ENCODE measurements around the gene SMIM24.
"Not testable (repeated sequence)": the region's sequence is repeated elsewhere in the genome, so short reads cannot be mapped to it uniquely, and the experiment has no call there.

Gene SMIM24

DNA sequence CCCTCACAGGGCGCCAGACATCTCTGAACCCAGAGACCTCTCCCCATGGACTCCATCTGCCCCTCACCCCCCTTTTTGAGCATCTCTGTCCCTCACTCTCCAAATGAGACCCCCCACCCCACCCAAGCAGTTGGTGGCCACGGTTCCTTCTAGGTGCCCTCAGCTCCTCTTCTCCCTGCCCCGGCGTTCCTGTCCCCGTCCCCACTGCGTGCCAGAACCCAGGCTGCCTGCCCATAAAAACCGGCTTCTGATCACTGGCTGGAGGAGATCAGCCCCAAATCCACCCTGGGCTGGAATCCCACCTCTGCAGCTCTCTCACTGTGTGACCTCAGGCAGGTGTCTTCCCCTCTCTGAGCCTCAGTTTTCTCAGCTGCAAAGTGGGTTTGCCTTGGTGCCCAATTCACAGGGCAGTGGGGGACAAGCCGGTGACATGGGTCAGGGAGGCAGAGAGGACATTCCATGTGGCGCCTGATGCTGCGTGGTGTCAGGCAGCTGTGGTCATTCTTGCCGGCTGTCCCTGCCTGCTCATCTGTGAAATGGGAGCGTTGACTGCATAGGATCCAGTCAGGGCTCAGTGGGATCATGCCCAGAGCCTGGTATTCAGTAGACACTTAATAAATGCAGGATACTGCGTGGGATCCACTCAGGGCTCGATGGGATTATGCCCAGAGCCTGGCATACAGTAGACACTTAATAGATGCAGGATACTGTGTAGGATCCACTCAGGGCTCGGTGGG, 25.5 kb downstream of the SMIM24 start:
- no peak for DNase-seq

GRCh38 chr19:3453840-3454239, 26.5 kb downstream of the SMIM24 start:
- no peak for DNase-seq

- DNase-seq, result not testable (repeated sequence)
Measured at GRCh38 chr19:3452942-3453214, 27.4 kb downstream of the SMIM24 start.

- DNase-seq, result no peak
Measured at GRCh38 chr19:3452171-3452941, 28.0 kb downstream of the SMIM24 start.

- no peak for DNase-seq
Measured at GRCh38 chr19:3451451-3451866, 28.9 kb downstream of the SMIM24 start.

GRCh38 chr19:3450796-3451411, 29.4 kb downstream of the SMIM24 start:
- no peak for DNase-seq

DNA sequence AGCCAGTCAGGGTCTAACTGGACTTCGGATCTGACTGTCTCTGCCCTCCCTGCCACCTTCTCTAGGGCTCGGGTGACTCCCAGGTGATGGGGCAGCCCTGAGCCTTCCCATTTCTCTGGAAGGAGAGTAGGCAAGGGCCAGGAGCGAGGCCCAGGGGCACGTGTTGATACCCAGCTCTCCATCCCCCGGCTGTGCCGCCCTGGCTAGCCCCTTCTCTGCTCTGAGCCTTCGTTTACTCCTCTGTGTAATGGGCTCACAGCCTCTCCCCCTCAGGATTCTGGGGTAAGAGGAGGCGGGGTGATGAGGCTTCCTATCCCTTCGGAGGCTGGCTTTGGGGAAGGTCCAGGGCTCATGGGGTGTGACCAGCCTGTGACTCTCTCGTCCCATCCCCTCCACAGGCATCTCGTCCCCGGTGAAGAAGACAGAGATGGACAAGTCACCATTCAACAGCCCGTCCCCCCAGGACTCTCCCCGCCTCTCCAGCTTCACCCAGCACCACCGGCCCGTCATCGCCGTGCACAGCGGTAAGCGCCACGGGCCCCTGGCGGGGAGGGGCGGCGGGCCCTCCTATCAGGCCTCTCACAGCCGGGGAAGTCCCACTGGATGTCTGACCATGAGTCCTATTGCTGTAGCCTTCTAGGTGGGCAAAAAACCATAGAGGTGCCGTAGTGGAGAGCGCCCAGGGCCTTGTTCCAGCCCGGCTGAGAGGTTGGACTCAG, 31.6 kb downstream of the SMIM24 start:
- DNase-seq, result no peak

GRCh38 chr19:3446657-3447056, 33.7 kb downstream of the SMIM24 start:
- DNase-seq, result not testable (repeated sequence)

DNA sequence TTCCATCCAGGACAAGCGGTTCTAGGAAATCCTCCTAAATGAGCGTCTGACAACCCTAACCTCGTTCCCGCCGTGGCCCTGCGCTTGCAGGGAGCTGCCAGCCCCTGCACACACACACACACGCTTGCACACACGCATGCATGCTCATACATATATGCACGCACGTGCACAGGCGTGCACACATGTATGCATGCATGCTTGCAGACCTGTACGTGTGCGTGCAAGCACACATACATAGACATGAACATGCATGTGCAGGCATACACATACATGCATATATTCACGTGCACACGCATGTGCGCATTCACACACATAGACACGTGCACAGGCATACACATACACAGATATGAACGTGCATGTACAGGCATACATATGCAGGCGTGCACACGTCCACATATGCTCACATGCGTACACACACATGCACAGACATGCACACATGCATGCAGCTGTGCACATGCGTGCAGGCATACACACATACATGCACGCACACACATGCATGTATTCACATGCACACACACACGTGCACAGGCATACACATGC, 35.6 kb downstream of the SMIM24 start:
- no peak for DNase-seq

DNA sequence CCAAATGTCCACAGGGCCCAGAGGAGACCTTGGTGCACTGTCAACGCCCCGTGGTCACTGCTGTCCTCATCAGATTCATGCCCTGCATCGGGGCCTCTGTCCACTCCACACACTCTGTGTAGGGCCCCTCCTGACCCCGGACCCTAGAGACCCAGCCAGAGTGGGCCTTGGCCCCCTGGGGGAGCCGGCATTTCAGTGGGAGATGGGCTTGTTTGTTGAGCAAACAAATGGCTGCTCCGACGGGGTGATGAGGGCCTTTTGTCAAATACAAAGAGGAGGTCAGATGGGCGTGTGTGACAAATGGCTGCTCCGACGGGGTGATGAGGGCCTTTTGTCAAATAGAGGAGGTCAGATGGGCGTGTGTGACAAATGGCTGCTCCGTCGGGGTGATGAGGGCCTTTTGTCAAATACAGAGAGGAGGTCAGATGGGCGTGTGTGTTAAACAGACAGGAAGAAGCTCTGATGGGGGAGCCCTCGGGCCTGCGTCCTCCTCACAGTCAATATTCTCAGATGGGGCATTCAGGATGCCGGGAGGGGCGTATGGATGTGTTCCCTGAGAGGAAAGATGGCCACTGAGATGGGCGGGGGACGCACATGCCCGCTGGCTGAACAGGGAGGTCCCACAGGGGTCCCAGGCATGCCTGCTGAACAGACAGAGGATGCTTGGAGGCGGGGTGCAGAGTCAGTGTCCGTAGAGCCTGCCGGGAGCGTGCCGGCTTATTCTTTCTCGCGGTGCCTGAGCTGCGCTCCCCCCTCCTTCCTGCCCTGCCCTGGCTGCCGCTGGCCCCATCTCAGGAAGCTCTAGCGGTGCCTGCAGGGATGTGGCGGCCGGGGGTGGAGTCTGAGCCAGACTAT, 36.3 kb downstream of the SMIM24 start:
- DNase-seq, result no peak

DNA sequence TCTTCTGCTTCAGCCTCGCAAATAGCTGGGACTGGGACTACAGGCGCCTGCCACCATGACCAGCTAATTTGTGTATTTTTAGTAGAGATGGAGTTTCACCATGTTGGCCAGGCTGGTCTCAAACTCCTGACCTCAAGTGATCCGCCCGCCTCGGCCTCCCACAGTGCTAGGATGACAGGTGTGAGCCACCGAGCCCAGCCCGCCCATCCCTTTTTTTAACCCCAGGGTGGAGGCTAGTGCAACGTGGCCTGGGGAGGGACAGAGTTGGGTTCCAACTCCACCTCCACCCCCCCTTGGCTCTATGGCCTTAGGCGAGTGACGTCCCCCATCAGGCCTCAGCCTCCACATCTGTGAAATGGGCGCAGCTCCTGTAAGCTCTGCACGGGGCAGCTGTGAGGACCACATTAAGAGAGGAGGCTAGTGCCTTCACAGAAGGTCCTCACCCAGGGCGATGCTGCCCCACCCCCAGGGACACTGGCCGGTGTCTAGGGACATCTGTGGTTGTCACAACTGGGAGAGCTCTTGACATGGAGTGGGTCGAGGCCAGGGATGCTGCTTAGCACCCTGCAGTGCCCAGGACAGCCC, 37.7 kb downstream of the SMIM24 start:
- no peak for DNase-seq

DNA sequence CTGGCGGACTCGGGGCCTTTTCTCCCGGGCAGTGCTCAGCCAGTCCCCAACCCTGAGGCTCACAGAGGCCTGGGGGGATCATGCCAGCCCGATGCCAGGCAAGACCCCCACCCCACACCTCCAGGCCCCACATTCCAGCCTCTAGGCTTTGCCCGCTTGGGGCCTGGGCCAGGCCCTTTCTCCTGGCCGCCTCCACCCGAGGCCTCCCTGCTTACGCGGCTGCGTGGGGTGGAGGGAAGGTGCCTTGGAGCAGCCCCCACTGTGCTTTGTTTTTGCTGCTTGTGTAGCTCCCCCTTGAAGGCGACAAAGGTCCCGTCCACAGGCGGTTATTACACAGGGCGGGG, 38.4 kb downstream of the SMIM24 start:
- no peak for DNase-seq

- DNase-seq, result no peak
Measured at GRCh38 chr19:3441089-3441985, 39.0 kb downstream of the SMIM24 start.

DNA sequence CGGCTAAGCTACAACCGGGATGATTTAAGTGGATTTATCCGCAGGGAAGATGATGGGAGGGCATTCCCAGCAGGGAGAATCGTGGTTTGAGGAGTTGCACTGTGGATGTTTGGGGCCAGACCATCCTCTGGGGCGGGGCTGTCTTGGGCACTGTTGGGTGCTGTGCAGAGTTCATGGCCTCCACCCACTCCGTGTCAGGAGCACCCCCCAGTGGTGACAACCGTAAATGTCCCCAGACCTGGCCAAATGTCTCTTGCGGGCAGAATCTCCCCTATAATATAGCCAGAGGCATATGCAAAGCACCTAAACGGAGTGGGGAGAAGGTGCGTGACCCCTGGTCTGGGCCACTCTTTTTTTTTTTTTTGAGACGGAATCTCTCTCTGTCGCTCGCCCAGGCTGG, 40.2 kb downstream of the SMIM24 start:
- DNase-seq, result peak; percentile 51 to 69

GRCh38 chr19:3434630-3435553, 45.4 kb downstream of the SMIM24 start:
- DNase-seq, result peak; percentile 95

DNA sequence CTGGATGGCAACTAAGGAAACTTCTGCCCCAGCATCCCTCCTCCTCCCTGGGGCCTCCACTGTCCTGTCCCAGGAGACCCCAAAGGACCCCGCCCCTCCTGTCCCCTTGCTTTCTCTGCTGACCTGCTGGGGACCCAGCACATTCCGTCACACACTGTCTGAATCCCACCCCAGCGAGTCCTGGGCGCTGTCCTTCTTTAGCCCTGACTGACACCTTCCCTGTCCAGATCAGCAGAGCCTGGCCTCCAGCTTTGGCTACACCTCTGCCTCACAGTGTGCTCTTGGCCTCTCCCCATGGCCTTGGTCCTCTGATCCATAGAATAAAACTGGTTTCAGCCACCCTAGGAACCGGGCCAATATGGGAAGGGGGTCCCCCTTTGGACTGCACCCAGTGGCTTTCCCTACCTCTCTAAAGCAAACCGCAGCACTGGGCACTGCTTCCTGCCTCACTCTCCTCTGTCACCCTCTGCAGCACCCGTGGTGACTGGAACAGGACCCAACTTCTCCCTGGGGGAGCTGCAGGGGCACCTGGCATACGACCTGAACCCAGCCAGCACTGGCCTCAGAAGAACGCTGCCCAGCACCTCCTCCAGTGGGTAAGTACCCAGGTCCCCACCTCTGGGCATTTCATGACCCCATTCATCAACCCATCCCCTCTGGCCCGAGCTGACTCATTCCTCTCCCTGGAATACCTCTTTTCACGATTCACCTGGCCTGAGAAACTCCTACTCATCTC, 46.4 kb downstream of the SMIM24 start:
- no peak for DNase-seq

DNA sequence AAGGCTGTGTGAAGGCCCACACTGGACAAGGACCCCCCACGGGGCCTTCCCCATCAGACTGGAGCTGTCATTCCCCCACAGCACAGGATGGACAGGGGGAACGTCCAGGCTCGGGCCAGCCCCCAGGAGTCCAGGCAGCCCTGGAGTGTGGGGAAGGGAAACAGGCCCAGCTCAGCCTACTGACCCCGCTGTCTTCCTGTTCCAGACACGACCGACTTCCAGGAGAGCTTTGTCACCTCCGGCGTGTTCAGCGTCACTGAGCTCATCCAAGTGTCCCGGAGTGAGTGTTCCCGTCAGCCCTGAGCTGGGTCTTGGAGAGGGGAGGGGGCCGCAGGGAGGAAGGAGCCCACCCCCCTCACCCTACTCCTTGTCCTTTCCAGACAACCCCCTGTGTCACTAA, 47.0 kb downstream of the SMIM24 start:
- DNase-seq, result no peak

DNA sequence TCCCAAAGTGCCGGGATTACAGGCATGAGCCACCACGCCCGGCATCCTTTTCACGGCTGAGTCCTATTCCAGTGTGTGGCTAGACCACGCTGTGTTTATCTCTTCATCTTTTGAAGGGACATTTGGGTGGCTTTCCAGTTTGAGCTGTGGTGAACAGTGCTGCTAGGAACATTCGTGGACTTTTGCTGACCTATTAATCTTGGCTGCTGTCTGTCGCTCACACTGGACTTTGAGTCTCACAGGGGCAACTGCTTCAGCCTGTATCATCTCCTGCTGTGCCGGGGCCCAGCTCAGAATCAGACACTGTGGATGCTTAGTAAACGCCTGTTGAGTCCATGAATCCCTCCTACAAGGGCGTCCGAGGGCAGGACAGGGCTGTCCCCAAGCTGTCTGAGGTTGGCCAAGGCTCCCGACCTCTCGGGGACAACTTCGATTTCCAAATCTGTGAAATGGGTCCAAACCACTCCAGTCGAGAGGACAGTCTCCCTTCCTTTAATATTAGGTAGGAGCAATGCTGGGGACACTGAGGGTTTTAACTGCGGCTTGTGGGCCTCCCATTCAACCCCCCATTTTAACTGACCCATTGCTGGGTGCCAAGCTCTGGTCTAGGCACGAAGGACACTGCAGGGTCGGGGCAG, 48.4 kb downstream of the SMIM24 start:
- DNase-seq, result no peak

DNA sequence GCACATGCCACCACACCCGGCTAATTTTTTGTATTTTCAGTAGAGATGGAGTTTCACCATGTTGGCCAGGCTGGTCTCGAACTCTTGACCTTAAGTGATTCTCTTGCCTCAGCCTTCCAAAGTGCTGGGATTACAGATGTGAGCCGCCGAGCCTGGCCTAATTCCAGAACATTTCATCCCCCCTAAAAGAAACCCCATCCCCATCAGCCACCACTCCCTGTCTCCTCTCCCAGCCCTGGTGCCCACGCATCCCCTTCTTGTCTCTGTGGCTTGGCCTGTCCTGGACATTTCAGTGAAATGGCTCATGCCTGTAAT, 50.0 kb downstream of the SMIM24 start:
- not testable (repeated sequence) for DNase-seq

Measured in CD4-positive, alpha-beta T cell treated with Interferon alpha-2 for 1 hour (primary cell).